HG03103 (cell line): ENCODE data around the gene NRSN2.

Source experiments
- ATAC-seq: cut with Tn5 transposase; IDR thresholded peaks from one replicate; pipeline ENCODE4 v1.9.1; 2021; ENCODE audit warnings: low read depth; ENCODE audit not compliant: unreplicated experiment

Gene NRSN2, protein sequence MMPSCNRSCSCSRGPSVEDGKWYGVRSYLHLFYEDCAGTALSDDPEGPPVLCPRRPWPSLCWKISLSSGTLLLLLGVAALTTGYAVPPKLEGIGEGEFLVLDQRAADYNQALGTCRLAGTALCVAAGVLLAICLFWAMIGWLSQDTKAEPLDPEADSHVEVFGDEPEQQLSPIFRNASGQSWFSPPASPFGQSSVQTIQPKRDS

GRCh38 chr20:346640-347316 is at the start of gene NRSN2:
NRSN2 (plus strand) TSS chr20:347111; CDS start chr20:349644, 2,533 bp downstream.
- ATAC-seq, result peak; percentile 32

DNA sequence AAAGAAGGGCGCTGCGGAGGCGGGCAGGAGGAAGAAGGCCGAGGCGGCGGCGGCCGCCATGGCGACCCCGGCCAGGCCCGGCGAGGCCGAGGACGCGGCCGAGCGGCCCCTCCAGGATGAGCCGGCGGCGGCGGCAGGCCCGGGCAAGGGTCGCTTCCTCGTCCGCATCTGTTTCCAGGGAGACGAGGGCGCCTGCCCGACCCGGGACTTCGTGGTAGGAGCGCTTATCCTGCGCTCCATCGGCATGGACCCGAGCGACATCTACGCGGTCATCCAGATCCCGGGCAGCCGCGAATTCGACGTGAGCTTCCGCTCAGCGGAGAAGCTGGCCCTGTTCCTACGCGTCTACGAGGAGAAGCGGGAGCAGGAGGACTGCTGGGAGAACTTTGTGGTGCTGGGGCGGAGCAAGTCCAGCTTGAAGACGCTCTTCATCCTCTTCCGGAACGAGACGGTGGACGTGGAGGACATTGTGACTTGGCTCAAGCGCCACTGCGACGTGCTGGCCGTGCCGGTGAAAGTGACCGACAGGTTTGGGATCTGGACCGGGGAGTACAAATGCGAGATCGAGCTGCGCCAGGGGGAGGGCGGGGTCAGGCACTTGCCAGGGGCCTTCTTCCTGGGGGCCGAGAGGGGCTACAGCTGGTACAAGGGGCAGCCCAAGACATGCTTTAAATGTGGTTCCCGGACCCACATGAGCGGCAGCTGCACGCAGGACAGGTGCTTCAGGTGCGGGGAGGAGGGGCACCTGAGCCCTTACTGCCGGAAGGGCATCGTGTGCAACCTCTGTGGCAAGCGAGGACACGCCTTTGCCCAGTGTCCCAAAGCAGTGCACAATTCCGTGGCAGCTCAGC is 48.8 kb upstream of the NRSN2 start:
- ATAC-seq, result peak; percentile 23

DNA sequence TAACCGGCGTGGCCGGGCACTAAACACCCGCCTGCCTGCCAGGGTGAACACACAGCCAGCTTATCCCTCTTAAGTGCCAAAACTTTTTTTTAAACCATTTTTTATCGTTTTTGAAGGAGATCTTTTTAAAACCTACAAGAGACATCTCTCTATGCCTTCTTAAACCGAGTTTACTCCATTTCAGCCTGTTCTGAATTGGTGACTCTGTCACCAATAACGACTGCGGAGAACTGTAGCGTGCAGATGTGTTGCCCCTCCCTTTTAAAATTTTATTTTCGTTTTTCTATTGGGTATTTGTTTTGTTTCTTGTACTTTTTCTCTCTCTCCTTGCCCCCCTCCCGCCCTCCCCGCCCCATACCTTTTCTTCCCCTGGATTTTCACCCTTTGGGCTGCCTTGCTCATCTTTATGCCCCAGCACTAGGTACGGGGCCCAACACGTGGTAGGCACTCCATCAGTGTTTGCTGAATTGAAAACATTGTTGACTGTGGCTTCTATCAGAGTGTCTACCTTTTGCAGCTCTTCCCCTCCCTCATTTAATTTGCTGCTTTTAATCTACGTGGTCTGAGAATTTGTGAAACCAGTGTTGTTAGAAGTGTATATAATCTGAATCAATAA is 48.0 kb upstream of the NRSN2 start:
- no peak for ATAC-seq

GRCh38 chr20:300345-300990 is 46.4 kb upstream of the NRSN2 start:
- ATAC-seq, result no peak

DNA sequence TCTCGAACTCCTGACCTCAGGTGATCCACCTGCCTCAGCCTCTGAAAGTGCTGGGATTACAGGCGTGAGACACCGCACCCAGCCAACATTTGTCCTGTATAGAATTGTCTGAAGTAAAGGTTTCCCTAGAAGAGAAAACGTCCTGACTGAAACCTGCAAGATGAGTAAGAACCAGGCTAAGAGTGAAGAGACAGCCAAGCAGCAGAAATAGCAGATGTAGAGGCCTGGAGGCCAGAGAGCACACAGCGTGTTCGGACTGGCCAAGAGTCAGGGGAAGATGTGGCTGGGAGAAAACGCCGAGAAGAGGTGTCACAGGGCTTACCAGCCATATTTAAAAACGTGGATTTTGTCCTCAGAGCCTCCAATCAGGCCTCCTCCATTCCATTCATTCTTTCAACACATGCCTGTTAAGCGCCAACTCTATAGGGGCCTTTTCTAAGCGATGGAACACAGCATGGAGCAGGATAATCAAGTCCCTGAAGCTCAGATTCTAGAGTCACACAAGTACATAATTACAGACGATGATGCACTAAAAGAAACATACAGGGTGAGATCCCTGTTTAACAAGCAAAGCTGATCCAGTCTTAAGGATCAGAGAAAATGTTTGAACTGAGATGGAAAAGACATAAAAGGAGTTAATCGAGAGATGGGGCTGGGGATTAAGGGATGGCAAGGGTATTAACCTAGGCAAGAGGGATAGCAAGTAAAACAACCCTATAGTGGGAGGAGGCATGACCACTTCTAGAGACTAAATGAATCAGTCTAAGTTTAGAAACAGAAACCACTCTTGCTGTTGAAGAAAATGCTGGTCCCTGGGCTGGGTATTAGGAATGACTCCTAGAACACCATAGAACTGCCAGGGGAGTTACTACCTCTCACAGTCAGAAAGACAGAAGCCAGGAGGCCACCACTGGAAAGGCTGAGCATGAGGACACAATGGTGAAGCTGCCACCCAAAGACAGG is 44.7 kb upstream of the NRSN2 start:
- no peak for ATAC-seq

- ATAC-seq, result no peak
These were observed 41.2 kb upstream of the NRSN2 start for GRCh38 chr20:305745-306144.

DNA sequence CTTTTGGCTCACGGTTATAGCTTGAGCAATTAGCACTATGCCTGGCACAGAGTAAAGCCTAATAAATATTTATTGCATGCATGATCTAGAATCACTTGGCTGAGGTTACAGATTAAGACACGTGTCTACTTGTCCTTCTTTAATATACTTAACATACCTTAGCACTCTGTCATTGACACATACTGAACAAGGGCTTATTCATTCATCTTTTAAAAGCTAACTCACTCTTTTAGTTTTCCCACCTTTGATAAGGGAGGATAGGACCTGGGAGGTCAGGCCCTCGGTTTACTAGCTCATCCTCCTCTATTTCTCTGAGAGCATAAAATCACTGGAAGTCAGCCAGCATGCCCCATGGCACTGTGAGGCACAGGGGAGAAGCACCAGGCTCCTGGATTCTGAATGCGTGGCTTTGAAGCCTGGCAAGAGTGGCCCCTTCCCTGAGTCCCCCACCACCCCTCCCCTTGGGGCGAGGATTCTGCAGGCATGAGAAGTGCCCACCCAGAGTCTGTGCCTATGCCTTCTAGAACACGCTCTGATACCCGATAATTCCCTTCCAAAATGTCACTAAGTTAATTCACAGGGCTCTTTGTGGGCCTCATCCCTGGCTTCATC is 38.4 kb upstream of the NRSN2 start:
- ATAC-seq, result no peak

- ATAC-seq, result no peak
These were observed 37.5 kb upstream of the NRSN2 start for GRCh38 chr20:309306-309840.

DNA sequence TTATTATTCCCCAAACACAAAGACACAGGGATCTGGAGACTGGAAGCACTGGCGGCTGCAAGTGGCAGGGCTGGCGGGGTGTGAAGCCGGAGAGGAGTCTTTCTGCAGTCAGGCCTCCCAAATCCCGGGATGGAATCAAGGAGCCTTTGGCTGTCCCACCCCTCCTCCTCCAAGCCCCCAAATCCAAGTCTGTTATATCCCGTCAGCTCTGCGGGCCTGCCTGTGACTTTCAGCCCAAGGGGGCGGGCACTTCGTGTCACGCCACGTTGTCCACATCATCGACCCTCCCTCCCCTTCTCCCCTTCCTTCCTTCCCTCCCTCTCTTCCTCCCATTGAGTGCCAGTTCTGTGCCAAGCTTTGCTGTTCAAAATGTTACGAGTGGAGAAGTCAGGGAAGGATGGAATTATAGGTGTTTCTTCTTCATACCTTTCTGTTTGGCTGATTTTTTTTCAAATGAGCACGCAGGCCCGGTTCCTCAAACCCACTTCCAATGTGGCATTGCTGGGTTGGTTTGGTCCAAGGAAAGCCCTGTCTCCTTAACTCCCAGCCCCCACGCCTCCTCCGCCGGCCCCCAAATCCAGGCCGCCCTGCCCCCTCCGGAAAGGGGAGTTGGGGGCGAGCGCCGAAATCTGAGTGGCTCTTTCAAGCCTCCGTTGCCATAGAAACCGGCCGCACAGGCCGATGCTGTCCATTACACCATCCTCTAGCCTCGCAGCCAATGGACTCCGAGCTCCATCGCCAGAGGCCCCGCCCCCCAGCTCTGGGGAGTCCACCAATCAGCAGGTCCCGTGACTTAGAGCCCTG is 36.9 kb upstream of the NRSN2 start:
- peak; percentile 90 for ATAC-seq

- ATAC-seq, result no peak
These were observed 36.3 kb upstream of the NRSN2 start for GRCh38 chr20:310645-311044.

DNA sequence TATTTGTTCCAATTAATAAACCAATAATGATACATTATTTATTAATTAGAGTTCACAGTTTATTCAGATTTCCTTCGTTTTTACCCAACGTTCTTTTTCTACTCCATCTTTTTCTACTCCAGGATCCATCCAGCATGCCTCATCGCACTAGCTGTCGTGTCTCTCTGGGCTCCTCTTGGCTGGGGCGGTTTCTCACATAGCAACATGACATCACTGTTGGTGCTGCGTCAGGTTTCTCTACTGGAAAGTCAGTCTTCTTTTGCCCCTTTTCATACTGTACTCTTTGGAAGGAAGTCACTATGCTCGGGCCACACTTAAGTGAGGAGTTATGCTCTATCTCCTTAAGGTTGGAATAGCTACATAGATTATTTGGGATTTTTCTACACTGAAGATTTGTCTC is 35.3 kb upstream of the NRSN2 start:
- ATAC-seq, result no peak

DNA sequence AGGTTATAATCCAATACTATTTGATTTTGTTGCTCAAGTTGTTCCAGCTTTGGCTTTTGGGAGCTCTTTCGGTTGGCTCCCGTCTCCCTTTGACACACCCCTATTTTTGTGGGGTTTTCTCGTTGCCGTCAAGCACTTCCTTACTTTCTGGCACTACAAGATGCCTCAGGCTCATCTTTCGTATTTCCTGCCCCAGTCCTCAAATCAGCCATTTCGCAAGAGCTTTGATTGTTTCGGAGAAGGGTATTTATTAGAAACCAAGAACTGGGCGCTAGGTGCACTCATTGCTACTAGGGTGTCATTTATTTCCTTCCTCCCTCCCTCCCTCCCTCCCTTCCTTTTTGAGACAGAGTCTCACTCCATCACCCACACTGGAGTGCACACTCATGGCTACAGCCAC is 34.8 kb upstream of the NRSN2 start:
- ATAC-seq, result no peak

- no peak for ATAC-seq
These were observed 34.0 kb upstream of the NRSN2 start for GRCh38 chr20:312866-313265.

DNA sequence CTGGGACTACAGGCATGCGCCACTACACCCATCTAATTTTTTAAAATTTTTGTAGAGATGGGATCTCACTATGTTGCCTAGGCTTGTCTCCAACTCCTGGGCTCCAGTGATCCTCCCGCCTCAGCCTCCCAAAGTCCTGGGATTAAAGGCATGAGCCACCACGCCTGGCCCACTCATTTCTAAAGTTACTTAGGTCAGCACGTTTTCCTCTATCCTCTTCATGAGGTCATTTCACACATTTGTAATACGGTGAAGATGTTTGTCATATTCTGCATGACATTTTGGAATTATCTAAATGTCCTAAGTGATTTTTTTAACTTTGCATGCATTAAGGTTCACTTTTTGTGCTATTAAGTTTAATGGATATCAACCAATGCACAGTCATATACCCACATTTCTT is 33.5 kb upstream of the NRSN2 start:
- no peak for ATAC-seq

DNA sequence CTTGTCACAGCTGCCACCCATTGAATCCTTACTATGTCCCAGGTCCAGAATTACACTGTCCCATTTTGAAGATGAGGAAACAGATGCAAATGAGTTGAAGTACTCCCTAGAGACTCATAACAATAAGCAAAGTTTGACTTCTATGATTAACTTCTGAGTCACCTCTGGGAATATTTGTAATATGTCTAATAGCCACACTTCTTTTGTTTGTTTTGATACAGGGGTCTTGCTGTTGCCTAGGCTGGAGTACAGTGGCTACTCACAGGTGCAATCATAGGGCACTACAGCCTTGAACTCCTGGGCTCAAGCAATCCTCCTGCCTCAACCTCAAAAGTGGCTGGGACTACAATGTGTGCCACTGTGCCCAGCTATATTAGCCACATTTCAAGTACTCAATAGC is 33.0 kb upstream of the NRSN2 start:
- ATAC-seq, result no peak

- ATAC-seq, result no peak
These were observed 30.4 kb upstream of the NRSN2 start for GRCh38 chr20:316316-317068.
